HG03442 (cell line): ENCODE measurements around the gene USP50.
"Not testable (repeated sequence)": the region's sequence is repeated elsewhere in the genome, so short reads cannot be mapped to it uniquely, and the experiment has no call there.

Experiments
- ATAC-seq: cut with Tn5 transposase; IDR thresholded peaks from one replicate; pipeline ENCODE4 v1.9.1; 2021; ENCODE audit warnings: mild to moderate bottlenecking, moderate library complexity; ENCODE audit not compliant: unreplicated experiment

USP50 gene

GRCh38 chr15:50546566-50546965 is at the start of gene USP50:
Gene USP50 (minus strand): TSS chr15:50546666. CDS start chr15:50546525, 141 bp downstream.
- no peak for ATAC-seq

- no peak for ATAC-seq
These were observed 47.8 kb upstream of the USP50 start for GRCh38 chr15:50594311-50594710.

GRCh38 chr15:50593761-50594160 is 47.3 kb upstream of the USP50 start:
- no peak for ATAC-seq

GRCh38 chr15:50590288-50590687 is 43.8 kb upstream of the USP50 start:
- no peak for ATAC-seq

- no peak for ATAC-seq
These were observed 31.0 kb upstream of the USP50 start for GRCh38 chr15:50577492-50577891.

- ATAC-seq = no peak
These were observed 29.7 kb upstream of the USP50 start for GRCh38 chr15:50576166-50576565.

- ATAC-seq = not testable (repeated sequence)
These were observed 27.4 kb upstream of the USP50 start for GRCh38 chr15:50573842-50574241.

- no peak for ATAC-seq
These were observed 17.3 kb upstream of the USP50 start for GRCh38 chr15:50563756-50564155.

- ATAC-seq = no peak
These were observed 16.5 kb upstream of the USP50 start for GRCh38 chr15:50562735-50563640.

GRCh38 chr15:50558012-50558411 is 11.5 kb upstream of the USP50 start:
- no peak for ATAC-seq

- no peak for ATAC-seq
These were observed 10.3 kb upstream of the USP50 start for GRCh38 chr15:50556642-50557371.

GRCh38 chr15:50552238-50552637 is 5.8 kb upstream of the USP50 start:
- no peak for ATAC-seq

GRCh38 chr15:50549326-50549725 is 2.9 kb upstream of the USP50 start:
- no peak for ATAC-seq

GRCh38 chr15:50544368-50544767 is 2.1 kb downstream of the USP50 start:
- ATAC-seq = no peak

GRCh38 chr15:50543556-50543955 is 2.9 kb downstream of the USP50 start:
- no peak for ATAC-seq

GRCh38 chr15:50542887-50543210 is 3.6 kb downstream of the USP50 start:
- no peak for ATAC-seq

- ATAC-seq = no peak
These were observed 14.7 kb downstream of the USP50 start for GRCh38 chr15:50531766-50532165.

- no peak for ATAC-seq
These were observed 15.3 kb downstream of the USP50 start for GRCh38 chr15:50531163-50531562.

GRCh38 chr15:50523851-50524251 is 22.6 kb downstream of the USP50 start:
- ATAC-seq = no peak

GRCh38 chr15:50519740-50520425 is 26.6 kb downstream of the USP50 start:
- ATAC-seq = no peak

- ATAC-seq = no peak
These were observed 33.5 kb downstream of the USP50 start for GRCh38 chr15:50513001-50513400.

- no peak for ATAC-seq
These were observed 40.3 kb downstream of the USP50 start for GRCh38 chr15:50506121-50506520.
